Raji (cell line): ENCODE measurements around the gene AZGP1.

ENCODE experiments used
- POLR2A ChIP-seq: IDR thresholded peaks from 2 replicates; pipeline ENCODE4 v1.6.1; 2011; ENCODE audit warnings: low read depth, low read length, control low read depth; ENCODE audit not compliant: insufficient read depth

Gene AZGP1

GRCh38 chr7:99958564-99959227 is 17.1 kb downstream of the AZGP1 start:
- TF ChIP-seq POLR2A: no peak

GRCh38 chr7:99955247-99955646 is 20.6 kb downstream of the AZGP1 start:
- no peak for TF ChIP-seq POLR2A

GRCh38 chr7:99953649-99954048 is 22.2 kb downstream of the AZGP1 start:
- TF ChIP-seq POLR2A: no peak

GRCh38 chr7:99949645-99950228 is 26.1 kb downstream of the AZGP1 start:
- no peak for TF ChIP-seq POLR2A

GRCh38 chr7:99947608-99948007 is 28.2 kb downstream of the AZGP1 start:
- no peak for TF ChIP-seq POLR2A

GRCh38 chr7:99944497-99945070 is 31.2 kb downstream of the AZGP1 start:
- TF ChIP-seq POLR2A: no peak

- TF ChIP-seq POLR2A: no peak
Observed at GRCh38 chr7:99943641-99944496, 32.0 kb downstream of the AZGP1 start.

GRCh38 chr7:99938296-99938695 is 37.5 kb downstream of the AZGP1 start:
- no peak for TF ChIP-seq POLR2A

- TF ChIP-seq POLR2A: no peak
Observed at GRCh38 chr7:99930376-99930775, 45.5 kb downstream of the AZGP1 start.

GRCh38 chr7:99929730-99930053 is 46.1 kb downstream of the AZGP1 start:
- no peak for TF ChIP-seq POLR2A

GRCh38 chr7:99928994-99929729 is 46.7 kb downstream of the AZGP1 start, which contains the start of gene GJC3:
GJC3 (minus strand) TSS chr7:99929620; CDS start chr7:99929620, 0 bp downstream.
- TF ChIP-seq POLR2A: no peak

GRCh38 chr7:99928188-99928587 is 47.6 kb downstream of the AZGP1 start:
- no peak for TF ChIP-seq POLR2A

GRCh38 chr7:99927536-99927935 is 48.3 kb downstream of the AZGP1 start:
- no peak for TF ChIP-seq POLR2A

- no peak for TF ChIP-seq POLR2A
Observed at GRCh38 chr7:99926321-99926720, 49.5 kb downstream of the AZGP1 start.

- TF ChIP-seq POLR2A: no peak
Observed at GRCh38 chr7:99923200-99923599, 52.6 kb downstream of the AZGP1 start.

GRCh38 chr7:99920149-99920548 is 55.7 kb downstream of the AZGP1 start:
- TF ChIP-seq POLR2A: no peak

GRCh38 chr7:99919814-99920112 is 56.1 kb downstream of the AZGP1 start:
- no peak for TF ChIP-seq POLR2A
